HepG2 (cell line): Measurements from ENCODE around the gene NUSAP1. TPM values are rescaled to one million over a fixed set of nuclear protein-coding genes. Genes with fewer than 3 reads are reported as not detected.

Source experiments
- ESRRA ChIP-seq: sonication (generic); formaldehyde crosslinking; IDR thresholded peaks from 2 replicates; pipeline ENCODE4 v1.5.1; 2020; ENCODE audit warnings: mild to moderate bottlenecking, low read depth, missing genetic modification reagents
- FOXK2 ChIP-seq: fragments of 450-650 bp; IDR thresholded peaks from 2 replicates; pipeline ENCODE4 v1.6.1; 2016
- HHEX ChIP-seq: IDR thresholded peaks from 2 replicates; pipeline ENCODE4 v1.6.1; 2016; ENCODE audit warnings: control low read depth
- JARID2 ChIP-seq: sonication (generic); formaldehyde crosslinking; IDR thresholded peaks from 2 replicates; pipeline ENCODE4 v1.8.1; 2023; ENCODE audit warnings: missing genetic modification reagents, inconsistent platforms; ENCODE audit not compliant: insufficient replicate concordance
- MAFK ChIP-seq, 2 experiments: IDR thresholded peaks in 1 of 2; conservative IDR thresholded peaks in 1 of 2; 2 replicates each; pipeline ENCODE4 v1.6.1; 2011; ENCODE audit warnings: improper control_type of control experiment in 2 of 2, low read length in 2 of 2
- REPIN1 ChIP-seq: sonication (generic); formaldehyde crosslinking; IDR thresholded peaks from 2 replicates; pipeline ENCODE4 v1.8.0; 2022; ENCODE audit warnings: missing genetic modification reagents, low read depth, mild to moderate bottlenecking, borderline replicate concordance
- ZBTB38 ChIP-seq: sonication (generic); formaldehyde crosslinking; IDR thresholded peaks from 2 replicates; pipeline ENCODE4 v1.5.1; 2020; ENCODE audit warnings: mild to moderate bottlenecking, missing genetic modification reagents
- ZNF616 ChIP-seq: sonication (generic); formaldehyde crosslinking; IDR thresholded peaks from 2 replicates; pipeline ENCODE4 v1.5.0; 2020; ENCODE audit warnings: low read depth, mild to moderate bottlenecking, missing genetic modification reagents
- ZNF674 ChIP-seq: sonication (generic); formaldehyde crosslinking; IDR thresholded peaks from 2 replicates; pipeline ENCODE4 v1.5.0; 2020; ENCODE audit warnings: low read depth, mild to moderate bottlenecking, missing genetic modification reagents
- polyA plus RNA-seq, 8 experiments: library from polyadenylated mRNA; depleted of rRNA in 3 of 8; stranded (reverse) in 7 of 8; unstranded in 1 of 8; fragments of >200 nt; fragmentation: Illumina TruSeq in 4 of 8; extraction: Trizol in 4 of 8; gene quantifications; 2 replicates each; pipeline versions ENCODE4 v1.2.1 to v1.2.3, GENCODE V29; 2011 to 2016; ENCODE audit warnings: low read depth in 4 of 8, missing spikeins in 1 of 8, mixed read lengths in 1 of 8; ENCODE audit not compliant: insufficient read depth in 1 of 8
- total RNA-seq, 5 experiments: library from RNA; depleted of rRNA; stranded (reverse); fragments of >200 nt; fragmentation: Illumina TruSeq; extraction: Trizol; gene quantifications; 2 replicates each; pipeline ENCODE4 v1.2.3, GENCODE V29; 2016; ENCODE audit warnings: low read depth in 1 of 5
- TF ChIP-seq, protein P1 (sequence below): sonication (generic); formaldehyde crosslinking; IDR thresholded peaks from 2 replicates; pipeline ENCODE4 v1.4.0; 2020; ENCODE audit warnings: missing genetic modification reagents, borderline replicate concordance
- TF ChIP-seq, protein P2 (sequence below): sonication (generic); formaldehyde crosslinking; conservative IDR thresholded peaks from 2 replicates; pipeline ENCODE4 v1.5.0; 2020; ENCODE audit warnings: missing genetic modification reagents
- TF ChIP-seq, protein P3 (sequence below): sonication (generic); formaldehyde crosslinking; IDR thresholded peaks from 2 replicates; pipeline ENCODE4 v1.4.0; 2020; ENCODE audit warnings: missing genetic modification reagents, low read depth, mild to moderate bottlenecking, borderline replicate concordance
- TF ChIP-seq, protein P4 (sequence below): sonication (generic); formaldehyde crosslinking; conservative IDR thresholded peaks from 2 replicates; pipeline ENCODE4 v1.4.0; 2020; ENCODE audit warnings: mild to moderate bottlenecking, missing genetic modification reagents, moderate library complexity
- TF ChIP-seq, protein P5 (sequence below): sonication (generic); formaldehyde crosslinking; conservative IDR thresholded peaks from 2 replicates; pipeline ENCODE4 v1.4.0; 2020; ENCODE audit warnings: missing genetic modification reagents

Gene NUSAP1
- total and polyA plus RNA-seq, 2 of the 13 experiments (the other 11 are each of a cell fraction or from before 2014, with no cell fraction given): 59.5 to 106 TPM

DNA sequence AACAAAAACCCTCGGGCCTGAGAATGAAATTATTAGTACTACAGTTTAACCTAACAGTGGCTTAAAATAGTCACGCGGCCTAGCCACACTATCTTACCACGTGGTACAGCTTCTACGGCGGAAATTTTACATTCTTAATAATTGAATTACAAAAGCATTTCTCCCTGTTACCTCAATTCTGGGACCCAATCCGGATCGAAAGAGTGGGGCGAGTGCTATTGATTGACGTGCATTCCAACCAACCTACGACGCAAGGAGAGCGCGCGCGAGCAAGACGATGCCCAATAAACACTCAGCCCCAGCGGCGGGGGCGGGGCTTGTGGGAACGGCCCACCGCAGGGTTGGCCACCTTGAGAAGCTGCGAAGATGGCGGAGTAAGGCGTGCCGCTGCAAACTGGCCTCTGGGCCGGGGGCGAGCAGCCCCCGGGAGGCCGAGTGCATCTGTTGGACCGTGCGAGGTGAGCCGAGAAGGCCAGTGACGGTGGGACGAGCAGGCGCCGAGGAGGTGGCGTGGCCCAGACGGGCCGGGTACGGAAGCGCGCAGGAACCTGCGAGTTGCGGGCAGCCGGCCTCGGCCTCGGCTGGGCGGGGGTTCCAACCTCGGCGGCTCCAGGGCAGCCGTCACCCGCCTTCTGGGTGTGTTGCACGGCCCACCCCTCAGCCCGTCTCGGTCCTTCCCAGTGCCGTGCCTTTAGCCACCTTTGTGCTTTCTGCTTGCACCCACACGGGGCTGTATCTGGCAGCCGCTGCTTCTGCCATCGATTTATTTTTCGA lies 48.8 kb upstream of the NUSAP1 start (continued):
- TF ChIP-seq, protein P1, sequence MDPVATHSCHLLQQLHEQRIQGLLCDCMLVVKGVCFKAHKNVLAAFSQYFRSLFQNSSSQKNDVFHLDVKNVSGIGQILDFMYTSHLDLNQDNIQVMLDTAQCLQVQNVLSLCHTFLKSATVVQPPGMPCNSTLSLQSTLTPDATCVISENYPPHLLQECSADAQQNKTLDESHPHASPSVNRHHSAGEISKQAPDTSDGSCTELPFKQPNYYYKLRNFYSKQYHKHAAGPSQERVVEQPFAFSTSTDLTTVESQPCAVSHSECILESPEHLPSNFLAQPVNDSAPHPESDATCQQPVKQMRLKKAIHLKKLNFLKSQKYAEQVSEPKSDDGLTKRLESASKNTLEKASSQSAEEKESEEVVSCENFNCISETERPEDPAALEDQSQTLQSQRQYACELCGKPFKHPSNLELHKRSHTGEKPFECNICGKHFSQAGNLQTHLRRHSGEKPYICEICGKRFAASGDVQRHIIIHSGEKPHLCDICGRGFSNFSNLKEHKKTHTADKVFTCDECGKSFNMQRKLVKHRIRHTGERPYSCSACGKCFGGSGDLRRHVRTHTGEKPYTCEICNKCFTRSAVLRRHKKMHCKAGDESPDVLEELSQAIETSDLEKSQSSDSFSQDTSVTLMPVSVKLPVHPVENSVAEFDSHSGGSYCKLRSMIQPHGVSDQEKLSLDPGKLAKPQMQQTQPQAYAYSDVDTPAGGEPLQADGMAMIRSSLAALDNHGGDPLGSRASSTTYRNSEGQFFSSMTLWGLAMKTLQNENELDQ (CRISPR knock-in tag): 0 out of 2 replicates have a peak, but pooled peaks have one; percentile 67
- TF ChIP-seq MAFK (conservative IDR thresholded peaks at IDR 0.05 in 1 of 2, IDR thresholded peaks at IDR 0.05 in 1 of 2; ENCODE audit: low read length in 2 of 2) (no peak), ZBTB38 (CRISPR knock-in tag) (0 out of 2 replicates have a peak, but pooled peaks have one; percentile 17), HHEX (no peak), ZNF616 (CRISPR knock-in tag) (no peak), ESRRA (0 out of 2 replicates have a peak, but pooled peaks have one; percentile 57), ZNF674 (CRISPR knock-in tag) (no peak), REPIN1 (CRISPR knock-in tag) (no peak), FOXK2 (no peak), JARID2 (CRISPR knock-in tag) (no peak)
- TF ChIP-seq, protein P2, sequence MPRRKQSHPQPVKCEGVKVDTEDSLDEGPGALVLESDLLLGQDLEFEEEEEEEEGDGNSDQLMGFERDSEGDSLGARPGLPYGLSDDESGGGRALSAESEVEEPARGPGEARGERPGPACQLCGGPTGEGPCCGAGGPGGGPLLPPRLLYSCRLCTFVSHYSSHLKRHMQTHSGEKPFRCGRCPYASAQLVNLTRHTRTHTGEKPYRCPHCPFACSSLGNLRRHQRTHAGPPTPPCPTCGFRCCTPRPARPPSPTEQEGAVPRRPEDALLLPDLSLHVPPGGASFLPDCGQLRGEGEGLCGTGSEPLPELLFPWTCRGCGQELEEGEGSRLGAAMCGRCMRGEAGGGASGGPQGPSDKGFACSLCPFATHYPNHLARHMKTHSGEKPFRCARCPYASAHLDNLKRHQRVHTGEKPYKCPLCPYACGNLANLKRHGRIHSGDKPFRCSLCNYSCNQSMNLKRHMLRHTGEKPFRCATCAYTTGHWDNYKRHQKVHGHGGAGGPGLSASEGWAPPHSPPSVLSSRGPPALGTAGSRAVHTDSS (CRISPR knock-in tag): no peak
- TF ChIP-seq, protein P3, sequence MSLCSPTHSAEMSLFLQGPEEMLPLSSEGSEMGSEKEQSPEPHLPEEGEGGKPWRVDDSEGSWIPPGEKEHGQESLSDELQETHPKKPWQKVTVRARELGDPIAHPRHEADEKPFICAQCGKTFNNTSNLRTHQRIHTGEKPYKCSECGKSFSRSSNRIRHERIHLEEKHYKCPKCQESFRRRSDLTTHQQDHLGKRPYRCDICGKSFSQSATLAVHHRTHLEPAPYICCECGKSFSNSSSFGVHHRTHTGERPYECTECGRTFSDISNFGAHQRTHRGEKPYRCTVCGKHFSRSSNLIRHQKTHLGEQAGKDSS (CRISPR knock-in tag): no peak
- TF ChIP-seq, protein P4, sequence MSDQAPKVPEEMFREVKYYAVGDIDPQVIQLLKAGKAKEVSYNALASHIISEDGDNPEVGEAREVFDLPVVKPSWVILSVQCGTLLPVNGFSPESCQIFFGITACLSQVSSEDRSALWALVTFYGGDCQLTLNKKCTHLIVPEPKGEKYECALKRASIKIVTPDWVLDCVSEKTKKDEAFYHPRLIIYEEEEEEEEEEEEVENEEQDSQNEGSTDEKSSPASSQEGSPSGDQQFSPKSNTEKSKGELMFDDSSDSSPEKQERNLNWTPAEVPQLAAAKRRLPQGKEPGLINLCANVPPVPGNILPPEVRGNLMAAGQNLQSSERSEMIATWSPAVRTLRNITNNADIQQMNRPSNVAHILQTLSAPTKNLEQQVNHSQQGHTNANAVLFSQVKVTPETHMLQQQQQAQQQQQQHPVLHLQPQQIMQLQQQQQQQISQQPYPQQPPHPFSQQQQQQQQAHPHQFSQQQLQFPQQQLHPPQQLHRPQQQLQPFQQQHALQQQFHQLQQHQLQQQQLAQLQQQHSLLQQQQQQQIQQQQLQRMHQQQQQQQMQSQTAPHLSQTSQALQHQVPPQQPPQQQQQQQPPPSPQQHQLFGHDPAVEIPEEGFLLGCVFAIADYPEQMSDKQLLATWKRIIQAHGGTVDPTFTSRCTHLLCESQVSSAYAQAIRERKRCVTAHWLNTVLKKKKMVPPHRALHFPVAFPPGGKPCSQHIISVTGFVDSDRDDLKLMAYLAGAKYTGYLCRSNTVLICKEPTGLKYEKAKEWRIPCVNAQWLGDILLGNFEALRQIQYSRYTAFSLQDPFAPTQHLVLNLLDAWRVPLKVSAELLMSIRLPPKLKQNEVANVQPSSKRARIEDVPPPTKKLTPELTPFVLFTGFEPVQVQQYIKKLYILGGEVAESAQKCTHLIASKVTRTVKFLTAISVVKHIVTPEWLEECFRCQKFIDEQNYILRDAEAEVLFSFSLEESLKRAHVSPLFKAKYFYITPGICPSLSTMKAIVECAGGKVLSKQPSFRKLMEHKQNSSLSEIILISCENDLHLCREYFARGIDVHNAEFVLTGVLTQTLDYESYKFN (CRISPR knock-in tag): no peak
- TF ChIP-seq, protein P5, sequence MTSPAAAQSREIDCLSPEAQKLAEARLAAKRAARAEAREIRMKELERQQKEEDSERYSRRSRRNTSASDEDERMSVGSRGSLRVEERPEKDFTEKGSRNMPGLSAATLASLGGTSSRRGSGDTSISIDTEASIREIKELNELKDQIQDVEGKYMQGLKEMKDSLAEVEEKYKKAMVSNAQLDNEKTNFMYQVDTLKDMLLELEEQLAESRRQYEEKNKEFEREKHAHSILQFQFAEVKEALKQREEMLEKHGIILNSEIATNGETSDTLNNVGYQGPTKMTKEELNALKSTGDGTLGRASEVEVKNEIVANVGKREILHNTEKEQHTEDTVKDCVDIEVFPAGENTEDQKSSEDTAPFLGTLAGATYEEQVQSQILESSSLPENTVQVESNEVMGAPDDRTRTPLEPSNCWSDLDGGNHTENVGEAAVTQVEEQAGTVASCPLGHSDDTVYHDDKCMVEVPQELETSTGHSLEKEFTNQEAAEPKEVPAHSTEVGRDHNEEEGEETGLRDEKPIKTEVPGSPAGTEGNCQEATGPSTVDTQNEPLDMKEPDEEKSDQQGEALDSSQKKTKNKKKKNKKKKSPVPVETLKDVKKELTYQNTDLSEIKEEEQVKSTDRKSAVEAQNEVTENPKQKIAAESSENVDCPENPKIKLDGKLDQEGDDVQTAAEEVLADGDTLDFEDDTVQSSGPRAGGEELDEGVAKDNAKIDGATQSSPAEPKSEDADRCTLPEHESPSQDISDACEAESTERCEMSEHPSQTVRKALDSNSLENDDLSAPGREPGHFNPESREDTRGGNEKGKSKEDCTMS (CRISPR knock-in tag): peak; percentile 68; the same call in 1 of the 2 replicates
